GM23338 (cell line): ENCODE results near the gene ENOX1. TPM values are rescaled to one million over a fixed set of nuclear protein-coding genes. Genes with fewer than 3 reads are reported as not detected.

Experiments used
- ATAC-seq: fragments of 200-7000 bp; cut with Tn5 transposase; 3 replicates; pipeline ENCODE4 v1.9.1; 2020
- DNase-seq: peaks from one replicate; pipeline ENCODE4 v3.0.0-alpha.2; 2015; ENCODE audit warnings: low spot score
- H2AFZ ChIP-seq: fragments of 200-600 bp; sonication (generic); 2 replicates; pipeline ENCODE4 v1.8.0; 2016; ENCODE audit warnings: antibody characterized with exemption, mild to moderate bottlenecking, moderate library complexity
- H3F3A ChIP-seq: fragments of 200-600 bp; sonication (generic); replicated peaks from 2 replicates; pipeline ENCODE4 v1.8.0; 2017; ENCODE audit warnings: antibody characterized with exemption, mixed run types, low read depth
- H3K27ac ChIP-seq: fragments of 200-600 bp; sonication (generic); 2 replicates; pipeline ENCODE4 v1.6.1; 2016; ENCODE audit warnings: low read depth
- H3K27me3 ChIP-seq: fragments of 200-600 bp; sonication (generic); 2 replicates; pipeline ENCODE4 v1.8.0; 2016; ENCODE audit warnings: mild to moderate bottlenecking, mixed run types, moderate library complexity; ENCODE audit not compliant: insufficient read depth
- H3K36me3 ChIP-seq: fragments of 200-600 bp; sonication (generic); 2 replicates; pipeline ENCODE4 v1.8.0; 2016; ENCODE audit warnings: mild to moderate bottlenecking; ENCODE audit not compliant: insufficient read depth
- H3K4me1 ChIP-seq: fragments of 200-600 bp; sonication (generic); 2 replicates; pipeline ENCODE4 v1.8.0; 2016; ENCODE audit warnings: mild to moderate bottlenecking, moderate library complexity; ENCODE audit not compliant: insufficient read depth
- H3K4me2 ChIP-seq: fragments of 200-600 bp; sonication (generic); 2 replicates; pipeline ENCODE4 v1.7.1; 2017; ENCODE audit warnings: mixed run types
- H3K4me3 ChIP-seq: fragments of 200-600 bp; sonication (generic); 2 replicates; pipeline ENCODE4 v1.6.1; 2016; ENCODE audit warnings: mixed run types
- H3K79me2 ChIP-seq: fragments of 200-600 bp; sonication (generic); replicated peaks from 2 replicates; pipeline ENCODE4 v1.8.0; 2017; ENCODE audit warnings: mild to moderate bottlenecking; ENCODE audit not compliant: insufficient read depth
- H3K9me2 ChIP-seq: fragments of 200-600 bp; sonication (generic); 2 replicates; pipeline ENCODE4 v1.8.0; 2017; ENCODE audit not compliant: insufficient read depth
- H4K20me1 ChIP-seq: fragments of 200-600 bp; sonication (generic); replicated peaks from 2 replicates; pipeline ENCODE4 v1.8.0; 2017; ENCODE audit warnings: mild to moderate bottlenecking; ENCODE audit not compliant: insufficient read depth
- H3K27ac Mint-ChIP-seq: 2 replicates; pipeline ENCODE4 v1.8.0; 2020; ENCODE audit warnings: inconsistent platforms, mild to moderate bottlenecking, moderate library complexity, mixed read lengths
- H3K27me3 Mint-ChIP-seq: 3 replicates; pipeline ENCODE4 v1.8.0; 2022; ENCODE audit warnings: low read depth, mild to moderate bottlenecking, moderate library complexity, mixed read lengths, inconsistent platforms; ENCODE audit not compliant: insufficient read depth, poor library complexity
- H3K36me3 Mint-ChIP-seq: 3 replicates; pipeline ENCODE4 v1.8.0; 2021; ENCODE audit warnings: low read depth, mild to moderate bottlenecking, inconsistent platforms, moderate library complexity, mixed read lengths
- H3K4me1 Mint-ChIP-seq: 3 replicates; pipeline ENCODE4 v1.8.0; 2020; ENCODE audit warnings: mild to moderate bottlenecking, inconsistent platforms, mixed read lengths
- H3K4me3 Mint-ChIP-seq: 3 replicates; pipeline ENCODE4 v1.8.0; 2021; ENCODE audit warnings: moderate library complexity, mild to moderate bottlenecking, inconsistent platforms, mixed read lengths
- H3K9me3 Mint-ChIP-seq: 3 replicates; pipeline ENCODE4 v1.8.0; 2020; ENCODE audit warnings: moderate library complexity, mild to moderate bottlenecking, inconsistent platforms, mixed read lengths
- CREB1 ChIP-seq: fragments of 250-450 bp; sonication (Bioruptor Pico); IDR thresholded peaks from 2 replicates; pipeline ENCODE4 v1.5.0; 2020; ENCODE audit warnings: low read depth, mild to moderate bottlenecking, moderate library complexity
- EZH2 ChIP-seq: fragments of 200-600 bp; sonication (generic); IDR thresholded peaks from one replicate; pipeline ENCODE4 v1.8.0; 2017; ENCODE audit warnings: antibody characterized with exemption, mild to moderate bottlenecking, low read depth; ENCODE audit not compliant: unreplicated experiment
- JUNB ChIP-seq: IDR thresholded peaks from one replicate; pipeline ENCODE4 v1.6.1; 2016; ENCODE audit warnings: antibody characterized with exemption; ENCODE audit not compliant: unreplicated experiment
- NANOG ChIP-seq: IDR thresholded peaks from 2 replicates; pipeline ENCODE4 v1.6.1; 2016; ENCODE audit warnings: antibody characterized with exemption, borderline replicate concordance
- STAT1 ChIP-seq: IDR thresholded peaks from one replicate; pipeline ENCODE4 v1.6.1; 2016; ENCODE audit warnings: antibody characterized with exemption; ENCODE audit not compliant: unreplicated experiment
- polyA plus RNA-seq: library from polyadenylated mRNA; unstranded; fragments of >200 nt; fragmentation: Nextera tagmentation; extraction: Ambion mirVana; gene quantifications from 2 replicates; pipeline ENCODE4 v1.2.1, GENCODE V29; 2016
- total RNA-seq: library from RNA; depleted of rRNA; stranded (reverse); fragments of >200 nt; shearing (Covaris generic); gene quantifications from 2 replicates; pipeline ENCODE4 v1.2.3, GENCODE V29; 2014
- TF ChIP-seq, protein P1 (sequence below): fragments of 250-450 bp; sonication (Bioruptor Pico); IDR thresholded peaks from 2 replicates; pipeline ENCODE4 v1.5.0; 2020; ENCODE audit warnings: mild to moderate bottlenecking, moderate library complexity

ENOX1 gene
- total and polyA plus RNA-seq, 2 experiments from 2014 or later, result 0.66 to 0.81 TPM

DNA sequence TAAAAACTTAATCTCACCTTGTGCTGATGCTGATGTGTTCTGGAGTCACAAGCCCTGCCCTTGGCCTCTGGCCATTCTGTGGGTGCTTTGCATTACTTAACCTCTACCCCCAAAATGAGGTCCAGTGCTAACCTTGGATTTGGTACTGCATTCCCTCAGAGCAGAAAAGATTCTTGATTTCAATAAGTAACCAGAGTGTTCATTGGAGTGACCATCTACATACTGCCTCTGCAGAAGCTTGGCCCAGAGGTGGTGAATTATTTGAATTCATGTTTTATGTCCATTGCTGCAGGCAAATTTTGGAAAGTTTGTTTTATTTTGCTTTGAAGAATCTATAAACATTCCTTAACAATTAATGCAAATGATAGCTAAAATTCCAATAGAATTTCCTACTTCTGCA lies 7.6 kb upstream of the ENOX1 start:
- no peaks in the 10 kb centered on the region for H3K36me3 Mint-ChIP-seq
- no peak overlapping the region for H3K4me2 ChIP-seq
- no peak for ATAC-seq
- TF ChIP-seq NANOG (no peak), EZH2 (no peak), STAT1 (no peak), CREB1 (CRISPR knock-in tag) (no peak), JUNB (no peak)
- TF ChIP-seq, protein P1, sequence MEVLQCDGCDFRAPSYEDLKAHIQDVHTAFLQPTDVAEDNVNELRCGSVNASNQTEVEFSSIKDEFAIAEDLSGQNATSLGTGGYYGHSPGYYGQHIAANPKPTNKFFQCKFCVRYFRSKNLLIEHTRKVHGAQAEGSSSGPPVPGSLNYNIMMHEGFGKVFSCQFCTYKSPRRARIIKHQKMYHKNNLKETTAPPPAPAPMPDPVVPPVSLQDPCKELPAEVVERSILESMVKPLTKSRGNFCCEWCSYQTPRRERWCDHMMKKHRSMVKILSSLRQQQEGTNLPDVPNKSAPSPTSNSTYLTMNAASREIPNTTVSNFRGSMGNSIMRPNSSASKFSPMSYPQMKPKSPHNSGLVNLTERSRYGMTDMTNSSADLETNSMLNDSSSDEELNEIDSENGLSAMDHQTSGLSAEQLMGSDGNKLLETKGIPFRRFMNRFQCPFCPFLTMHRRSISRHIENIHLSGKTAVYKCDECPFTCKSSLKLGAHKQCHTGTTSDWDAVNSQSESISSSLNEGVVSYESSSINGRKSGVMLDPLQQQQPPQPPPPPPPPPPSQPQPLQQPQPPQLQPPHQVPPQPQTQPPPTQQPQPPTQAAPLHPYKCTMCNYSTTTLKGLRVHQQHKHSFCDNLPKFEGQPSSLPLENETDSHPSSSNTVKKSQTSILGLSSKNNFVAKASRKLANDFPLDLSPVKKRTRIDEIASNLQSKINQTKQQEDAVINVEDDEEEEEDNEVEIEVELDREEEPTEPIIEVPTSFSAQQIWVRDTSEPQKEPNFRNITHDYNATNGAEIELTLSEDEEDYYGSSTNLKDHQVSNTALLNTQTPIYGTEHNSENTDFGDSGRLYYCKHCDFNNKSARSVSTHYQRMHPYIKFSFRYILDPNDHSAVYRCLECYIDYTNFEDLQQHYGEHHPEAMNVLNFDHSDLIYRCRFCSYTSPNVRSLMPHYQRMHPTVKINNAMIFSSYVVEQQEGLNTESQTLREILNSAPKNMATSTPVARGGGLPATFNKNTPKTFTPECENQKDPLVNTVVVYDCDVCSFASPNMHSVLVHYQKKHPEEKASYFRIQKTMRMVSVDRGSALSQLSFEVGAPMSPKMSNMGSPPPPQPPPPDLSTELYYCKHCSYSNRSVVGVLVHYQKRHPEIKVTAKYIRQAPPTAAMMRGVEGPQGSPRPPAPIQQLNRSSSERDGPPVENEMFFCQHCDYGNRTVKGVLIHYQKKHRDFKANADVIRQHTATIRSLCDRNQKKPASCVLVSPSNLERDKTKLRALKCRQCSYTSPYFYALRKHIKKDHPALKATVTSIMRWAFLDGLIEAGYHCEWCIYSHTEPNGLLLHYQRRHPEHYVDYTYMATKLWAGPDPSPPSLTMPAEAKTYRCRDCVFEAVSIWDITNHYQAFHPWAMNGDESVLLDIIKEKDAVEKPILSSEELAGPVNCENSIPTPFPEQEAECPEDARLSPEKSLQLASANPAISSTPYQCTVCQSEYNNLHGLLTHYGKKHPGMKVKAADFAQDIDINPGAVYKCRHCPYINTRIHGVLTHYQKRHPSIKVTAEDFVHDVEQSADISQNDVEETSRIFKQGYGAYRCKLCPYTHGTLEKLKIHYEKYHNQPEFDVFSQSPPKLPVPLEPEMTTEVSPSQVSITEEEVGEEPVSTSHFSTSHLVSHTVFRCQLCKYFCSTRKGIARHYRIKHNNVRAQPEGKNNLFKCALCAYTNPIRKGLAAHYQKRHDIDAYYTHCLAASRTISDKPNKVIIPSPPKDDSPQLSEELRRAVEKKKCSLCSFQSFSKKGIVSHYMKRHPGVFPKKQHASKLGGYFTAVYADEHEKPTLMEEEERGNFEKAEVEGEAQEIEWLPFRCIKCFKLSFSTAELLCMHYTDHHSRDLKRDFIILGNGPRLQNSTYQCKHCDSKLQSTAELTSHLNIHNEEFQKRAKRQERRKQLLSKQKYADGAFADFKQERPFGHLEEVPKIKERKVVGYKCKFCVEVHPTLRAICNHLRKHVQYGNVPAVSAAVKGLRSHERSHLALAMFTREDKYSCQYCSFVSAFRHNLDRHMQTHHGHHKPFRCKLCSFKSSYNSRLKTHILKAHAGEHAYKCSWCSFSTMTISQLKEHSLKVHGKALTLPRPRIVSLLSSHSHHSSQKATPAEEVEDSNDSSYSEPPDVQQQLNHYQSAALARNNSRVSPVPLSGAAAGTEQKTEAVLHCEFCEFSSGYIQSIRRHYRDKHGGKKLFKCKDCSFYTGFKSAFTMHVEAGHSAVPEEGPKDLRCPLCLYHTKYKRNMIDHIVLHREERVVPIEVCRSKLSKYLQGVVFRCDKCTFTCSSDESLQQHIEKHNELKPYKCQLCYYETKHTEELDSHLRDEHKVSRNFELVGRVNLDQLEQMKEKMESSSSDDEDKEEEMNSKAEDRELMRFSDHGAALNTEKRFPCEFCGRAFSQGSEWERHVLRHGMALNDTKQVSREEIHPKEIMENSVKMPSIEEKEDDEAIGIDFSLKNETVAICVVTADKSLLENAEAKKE (CRISPR knock-in tag), result no peak
- no peak for DNase-seq
- H3K27ac Mint-ChIP-seq, result no peak overlapping the region
- no peaks in the 10 kb centered on the region for H3K4me1 ChIP-seq
- H3K79me2 ChIP-seq, result no peaks in the 10 kb centered on the region
- H4K20me1 ChIP-seq, result no peaks in the 10 kb centered on the region
- no peaks in the 10 kb centered on the region for H3K36me3 ChIP-seq
- H3K9me3 Mint-ChIP-seq, result no peaks in the 10 kb centered on the region
- H3K4me1 Mint-ChIP-seq, result no peaks in the 10 kb centered on the region
- H3K9me2 ChIP-seq, result no peaks in the 10 kb centered on the region
- H3K27me3 Mint-ChIP-seq, result peaks cover 1% of the 10 kb centered on the region
- H3K27me3 ChIP-seq, result peaks cover 3% of the 10 kb centered on the region; the same call in 1 of the 2 replicates
- no peaks in the 10 kb centered on the region for H3F3A ChIP-seq
- no peak overlapping the region for H3K4me3 ChIP-seq
- H3K4me3 Mint-ChIP-seq, result no peak overlapping the region
- no peak overlapping the region for H2AFZ ChIP-seq
- no peak overlapping the region for H3K27ac ChIP-seq
